ENCODE measurements around the gene IL12RB2. TPM values are rescaled to one million over a fixed set of nuclear protein-coding genes. Genes with fewer than 3 reads are reported as not detected.
A peak's percentile ranks its signal among the peaks of the same experiment; 100 is the strongest.

The IL12RB2 gene
- total and polyA plus RNA-seq, 10 of the 15 experiments (the other 5 are each of a cell fraction or from before 2014, with no cell fraction given) = 0.15 to 1.1 (median 0.54) TPM; not detected in 1

GRCh38 chr1:67317803-67318202 lies 10.1 kb downstream of the IL12RB2 start:
- 33% methylated on average over 4 of the region's 4 CpGs for WGBS (ENCODE audit: insufficient coverage, insufficient replicate concordance, low lambda C conversion rate, missing lambda C conversion rate)
- ChIA-PET POLR2A (no interaction called here), CTCF (no interaction called here), SMC1A (ENCODE audit: uncharacterized antibody, unreplicated experiment) (no interaction called here), RAD21 (ENCODE audit: unreplicated experiment) (no interaction called here)
- no peaks in the 10 kb centered on the region for H3K79me2 ChIP-seq (ENCODE audit: control insufficient read depth, insufficient read depth, low read length)
- H2AFZ ChIP-seq (ENCODE audit: control insufficient read depth, low read depth, low read length) = no peak overlapping the region
- H3K4me3 ChIP-seq = no peak overlapping the region
- H3K36me3 ChIP-seq (ENCODE audit: control insufficient read depth in 2 of 2, insufficient read depth in 2 of 2, low read length in 1 of 2) = no peaks in the 10 kb centered on the region
- intact Hi-C loops (cut with micrococcal nuclease; ENCODE audit: unreplicated experiment) (no loop called here), in situ Hi-C loops (cut with MboI) (no loop called here)
- no peak for ATAC-seq
- no peak overlapping the region for H3K4me2 ChIP-seq (ENCODE audit: control insufficient read depth, insufficient read depth)
- DNase-seq (ENCODE audit: low read depth, low spot score) = no peak
- H3K27me3 ChIP-seq (replicated peaks in 1 of 2; ENCODE audit: control insufficient read depth in 2 of 2, insufficient read depth in 2 of 2, low read length in 1 of 2) = peaks cover 0 to 2% of the 10 kb centered on the region in 2 experiments; a peak in 2 of 4 replicates
- no TSS peak for BruUV-seq (replicated peaks)
- H3K9me3 ChIP-seq (replicated peaks; ENCODE audit: control insufficient read depth, insufficient read depth, low read length) = no peaks in the 10 kb centered on the region; the same call in 1 of the 3 replicates
- no peaks in the 10 kb centered on the region for H3K4me1 ChIP-seq (ENCODE audit: control insufficient read depth, insufficient read depth, low read length)
- no peak overlapping the region for H3K27ac ChIP-seq (ENCODE audit: control insufficient read depth, insufficient read depth)
- no peak for FAIRE-seq
- no peak overlapping the region for H3K9ac ChIP-seq (ENCODE audit: control insufficient read depth, insufficient read depth, low read length)
- TF ChIP-seq RUNX3 (IDR thresholded peaks at IDR 0.05; ENCODE audit: low read length) (peak; percentile 76), RCOR1 (conservative IDR thresholded peaks at IDR 0.05; ENCODE audit: low read depth, low read length) (no peak), RELA (IDR thresholded peaks at IDR 0.05; ENCODE audit: borderline replicate concordance, partially characterized antibody) (no peak), NKRF (conservative IDR thresholded peaks at IDR 0.05) (no peak)
- H4K20me1 ChIP-seq (ENCODE audit: control insufficient read depth, insufficient read depth) = no peaks in the 10 kb centered on the region

GRCh38 chr1:67322442-67322841 lies 14.8 kb downstream of the IL12RB2 start:
- ChIA-PET CTCF (interaction anchor here (2.2 kb wide), 1 partner anchor 12 kb away, joined by 6 read pairs; no protein-coding TSS in a partner anchor), RAD21 (ENCODE audit: unreplicated experiment) (interaction anchor here (0.7 to 2.1 kb wide), 2 partner anchors 10 to 168 kb away, joined by 4 read pairs; no protein-coding TSS in a partner anchor), SMC1A (ENCODE audit: uncharacterized antibody, unreplicated experiment) (interaction anchor here (1.1 to 3.1 kb wide), 2 partner anchors 14 to 17 kb away, joined by 3 to 10 read pairs; no protein-coding TSS in a partner anchor), POLR2A (no interaction called here)
- no TSS peak for BruUV-seq (replicated peaks)
- FAIRE-seq (no peak), ATAC-seq (no peak), DNase-seq (ENCODE audit: low read depth, low spot score) (no peak)
- Histone ChIP-seq H3K27ac (ENCODE audit: control insufficient read depth, insufficient read depth) (no peak overlapping the region), H4K20me1 (ENCODE audit: control insufficient read depth, insufficient read depth) (no peaks in the 10 kb centered on the region), H3K9me3 (replicated peaks; ENCODE audit: control insufficient read depth, insufficient read depth, low read length) (no peaks in the 10 kb centered on the region; the same call in 1 of the 3 replicates), H2AFZ (ENCODE audit: control insufficient read depth, low read depth, low read length) (no peak overlapping the region), H3K36me3 (ENCODE audit: control insufficient read depth in 2 of 2, insufficient read depth in 2 of 2, low read length in 1 of 2) (no peaks in the 10 kb centered on the region), H3K4me2 (ENCODE audit: control insufficient read depth, insufficient read depth) (no peak overlapping the region), H3K79me2 (ENCODE audit: control insufficient read depth, insufficient read depth, low read length) (no peaks in the 10 kb centered on the region), H3K4me3 (no peak overlapping the region), H3K4me1 (ENCODE audit: control insufficient read depth, insufficient read depth, low read length) (no peaks in the 10 kb centered on the region), H3K27me3 (replicated peaks in 1 of 2; ENCODE audit: control insufficient read depth in 2 of 2, insufficient read depth in 2 of 2, low read length in 1 of 2) (peaks cover 0 to 2% of the 10 kb centered on the region in 2 experiments; a peak in 2 of 4 replicates), H3K9ac (ENCODE audit: control insufficient read depth, insufficient read depth, low read length) (no peak overlapping the region)
- WGBS (ENCODE audit: insufficient coverage, insufficient replicate concordance, low lambda C conversion rate, missing lambda C conversion rate) = 65% methylated on average over 1 of the region's 1 CpG
- intact Hi-C loops (cut with micrococcal nuclease; ENCODE audit: unreplicated experiment) (no loop called here), in situ Hi-C loops (cut with MboI) (no loop called here)
- TF ChIP-seq RBBP5 (conservative IDR thresholded peaks at IDR 0.05) (no peak), IKZF2 (IDR thresholded peaks at IDR 0.05) (peak in 1 of 2 experiments; percentile 33; a peak in 1 of 4 replicates), PAX8 (IDR thresholded peaks at IDR 0.05) (no peak), ZNF687 (IDR thresholded peaks at IDR 0.05) (peak; percentile 31; the same call in 1 of the 2 replicates), NKRF (conservative IDR thresholded peaks at IDR 0.05) (no peak)
